ENCODE results near the gene ANHX.
"Not testable (repeated sequence)": the region's sequence is repeated elsewhere in the genome, so short reads cannot be mapped to it uniquely, and the experiment has no call there.

The ANHX gene

DNA sequence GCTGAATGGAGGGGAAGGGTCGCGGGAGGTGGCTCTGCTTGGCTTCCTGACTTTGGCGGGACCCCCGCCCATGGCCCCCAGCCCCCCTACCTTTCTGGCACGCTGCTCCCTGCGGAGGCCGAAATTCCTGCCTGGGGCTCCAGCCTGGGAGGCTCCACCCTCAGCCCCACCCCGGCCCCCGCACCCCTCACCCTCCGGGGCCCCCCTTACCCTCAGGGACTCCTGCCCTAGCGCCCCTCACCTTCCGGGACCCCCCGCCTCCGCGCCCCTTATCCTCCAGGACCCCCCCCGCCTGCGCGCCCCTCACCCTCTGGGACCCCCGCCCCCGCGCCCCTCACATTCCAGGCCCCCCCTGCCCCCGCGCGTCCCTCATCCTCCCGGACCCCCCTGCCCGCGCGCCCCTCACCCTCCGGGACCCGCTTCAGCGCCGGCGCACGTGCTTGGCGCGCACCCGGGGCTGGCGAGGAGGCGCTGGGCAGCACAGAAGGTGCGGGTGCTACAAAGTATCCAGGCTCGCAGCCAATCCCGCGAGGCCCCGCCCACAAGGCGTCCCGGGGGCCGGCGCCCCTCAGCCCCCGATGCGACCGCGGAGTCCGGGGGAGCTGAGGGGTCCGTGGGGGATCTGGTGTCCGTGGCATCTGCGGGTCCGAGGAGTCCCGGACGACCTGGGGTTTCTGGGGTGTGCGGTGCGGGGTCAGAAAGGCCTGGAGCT is at the start of gene ANHX:
Gene ANHX (minus strand): TSS at position 477 of the 712 bp plus-strand sequence. CDS start 1,521 bp downstream, outside the sequence.
- H3K27me3 ChIP-seq (ENCODE audit: insufficient read depth, low read depth) = no peaks in the 10 kb centered on the region
- no peaks in the 10 kb centered on the region for H3K79me2 ChIP-seq (ENCODE audit: insufficient read depth, low read depth)
- no peaks in the 10 kb centered on the region for H3K4me1 ChIP-seq (ENCODE audit: low read depth, poor library complexity, severe bottlenecking)
- no peak within 1 kb of the TSS for H3K4me3 ChIP-seq (IDR thresholded peaks at IDR 0.05; ENCODE audit: insufficient read depth, low read depth, low read length)
- H3K36me3 ChIP-seq (ENCODE audit: insufficient read depth) = no peaks in the 10 kb centered on the region
- no peak within 1 kb of the TSS for H3K4me2 ChIP-seq
- H2AFZ ChIP-seq (ENCODE audit: low read depth) = no peak within 1 kb of the TSS
- H4K20me1 ChIP-seq (ENCODE audit: insufficient read depth) = no peaks in the 10 kb centered on the region
- TF ChIP-seq, protein P1, sequence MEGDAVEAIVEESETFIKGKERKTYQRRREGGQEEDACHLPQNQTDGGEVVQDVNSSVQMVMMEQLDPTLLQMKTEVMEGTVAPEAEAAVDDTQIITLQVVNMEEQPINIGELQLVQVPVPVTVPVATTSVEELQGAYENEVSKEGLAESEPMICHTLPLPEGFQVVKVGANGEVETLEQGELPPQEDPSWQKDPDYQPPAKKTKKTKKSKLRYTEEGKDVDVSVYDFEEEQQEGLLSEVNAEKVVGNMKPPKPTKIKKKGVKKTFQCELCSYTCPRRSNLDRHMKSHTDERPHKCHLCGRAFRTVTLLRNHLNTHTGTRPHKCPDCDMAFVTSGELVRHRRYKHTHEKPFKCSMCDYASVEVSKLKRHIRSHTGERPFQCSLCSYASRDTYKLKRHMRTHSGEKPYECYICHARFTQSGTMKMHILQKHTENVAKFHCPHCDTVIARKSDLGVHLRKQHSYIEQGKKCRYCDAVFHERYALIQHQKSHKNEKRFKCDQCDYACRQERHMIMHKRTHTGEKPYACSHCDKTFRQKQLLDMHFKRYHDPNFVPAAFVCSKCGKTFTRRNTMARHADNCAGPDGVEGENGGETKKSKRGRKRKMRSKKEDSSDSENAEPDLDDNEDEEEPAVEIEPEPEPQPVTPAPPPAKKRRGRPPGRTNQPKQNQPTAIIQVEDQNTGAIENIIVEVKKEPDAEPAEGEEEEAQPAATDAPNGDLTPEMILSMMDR (conservative IDR thresholded peaks at IDR 0.05; ENCODE audit: low read depth, low read length) = no peak
- H3K9ac ChIP-seq = no peak within 1 kb of the TSS
- no peak within 1 kb of the TSS for H3K27ac ChIP-seq

DNA sequence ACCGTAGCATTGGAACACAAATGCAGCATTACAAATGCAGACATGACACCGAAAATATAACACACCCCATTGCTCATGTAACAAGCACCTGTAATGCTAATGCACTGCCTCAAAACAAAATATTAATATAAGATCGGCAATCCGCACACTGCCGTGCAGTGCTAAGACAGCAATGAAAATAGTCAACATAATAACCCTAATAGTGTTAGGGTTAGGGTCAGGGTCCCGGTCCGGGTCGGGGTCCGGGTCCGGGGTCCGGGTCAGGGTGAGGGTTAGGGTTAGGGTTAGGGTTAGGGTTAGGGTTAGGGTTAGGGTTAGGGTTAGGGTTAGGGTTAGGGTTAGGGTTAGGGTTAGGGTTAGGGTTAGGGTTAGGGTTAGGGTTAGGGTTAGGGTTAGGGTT is 29.0 kb upstream of the ANHX start:
- H2AFZ ChIP-seq (ENCODE audit: low read depth); H3K79me2 ChIP-seq (ENCODE audit: insufficient read depth, low read depth); H3K27me3 ChIP-seq (ENCODE audit: insufficient read depth, low read depth); H3K27ac ChIP-seq; H3K4me2 ChIP-seq; H3K9ac ChIP-seq; H3K36me3 ChIP-seq (ENCODE audit: insufficient read depth); H3K4me3 ChIP-seq (IDR thresholded peaks at IDR 0.05; ENCODE audit: insufficient read depth, low read depth, low read length); H4K20me1 ChIP-seq (ENCODE audit: insufficient read depth); H3K4me1 ChIP-seq (ENCODE audit: low read depth, poor library complexity, severe bottlenecking): not testable (repeated sequence)

DNA sequence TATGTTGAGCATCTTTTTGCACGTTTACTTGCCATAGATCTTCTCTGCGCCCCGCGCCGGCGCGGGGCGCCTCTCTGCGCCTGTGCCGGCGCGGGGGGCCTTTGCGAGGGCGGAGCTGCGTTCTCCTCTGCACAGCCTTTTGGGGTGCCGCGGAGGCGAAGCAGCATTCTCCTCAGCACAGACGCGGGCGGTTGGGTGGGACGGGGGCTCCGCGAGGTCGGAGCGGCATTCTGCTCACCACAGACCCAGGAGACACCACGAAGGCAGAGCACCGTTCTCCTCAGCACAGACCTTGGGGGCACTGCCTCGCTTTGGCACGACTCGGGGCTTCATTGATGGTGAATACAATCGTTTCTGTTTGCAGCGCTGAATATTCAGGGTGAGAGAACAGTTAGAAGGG is 28.5 kb upstream of the ANHX start:
- no peak overlapping the region for H3K4me3 ChIP-seq (IDR thresholded peaks at IDR 0.05; ENCODE audit: insufficient read depth, low read depth, low read length)
- H3K79me2 ChIP-seq (ENCODE audit: insufficient read depth, low read depth) = no peaks in the 10 kb centered on the region
- H3K27me3 ChIP-seq (ENCODE audit: insufficient read depth, low read depth) = no peaks in the 10 kb centered on the region
- no peak overlapping the region for H3K9ac ChIP-seq
- H3K4me1 ChIP-seq (ENCODE audit: low read depth, poor library complexity, severe bottlenecking) = no peaks in the 10 kb centered on the region
- no peaks in the 10 kb centered on the region for H3K36me3 ChIP-seq (ENCODE audit: insufficient read depth)
- TF ChIP-seq, protein P1 (conservative IDR thresholded peaks at IDR 0.05; ENCODE audit: low read depth, low read length) = no peak
- no peaks in the 10 kb centered on the region for H4K20me1 ChIP-seq (ENCODE audit: insufficient read depth)
- H3K27ac ChIP-seq = no peak overlapping the region
- H2AFZ ChIP-seq (ENCODE audit: low read depth) = no peak overlapping the region
- H3K4me2 ChIP-seq = no peak overlapping the region

DNA sequence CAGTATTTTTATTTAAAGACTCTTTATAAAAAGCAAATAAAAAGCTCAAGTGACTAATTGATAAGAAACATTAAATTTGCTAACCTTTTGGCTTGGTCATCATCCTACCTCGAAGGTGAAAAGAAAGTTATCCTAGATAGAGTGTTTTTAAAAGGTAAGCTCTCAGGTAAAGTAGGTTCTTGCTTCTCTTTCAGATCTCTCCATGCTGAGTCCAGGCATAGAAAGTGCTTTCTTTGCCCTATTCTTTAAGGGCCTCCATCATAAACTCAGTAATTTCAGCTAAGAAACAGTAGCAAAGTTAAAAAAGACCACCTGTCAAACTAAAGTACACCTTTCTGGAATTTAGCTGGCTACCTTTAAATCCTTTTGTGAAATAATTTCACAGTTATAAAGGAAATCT is 20.6 kb upstream of the ANHX start:
- TF ChIP-seq, protein P1 (conservative IDR thresholded peaks at IDR 0.05; ENCODE audit: low read depth, low read length) = no peak
- no peak overlapping the region for H3K4me3 ChIP-seq (IDR thresholded peaks at IDR 0.05; ENCODE audit: insufficient read depth, low read depth, low read length)

DNA sequence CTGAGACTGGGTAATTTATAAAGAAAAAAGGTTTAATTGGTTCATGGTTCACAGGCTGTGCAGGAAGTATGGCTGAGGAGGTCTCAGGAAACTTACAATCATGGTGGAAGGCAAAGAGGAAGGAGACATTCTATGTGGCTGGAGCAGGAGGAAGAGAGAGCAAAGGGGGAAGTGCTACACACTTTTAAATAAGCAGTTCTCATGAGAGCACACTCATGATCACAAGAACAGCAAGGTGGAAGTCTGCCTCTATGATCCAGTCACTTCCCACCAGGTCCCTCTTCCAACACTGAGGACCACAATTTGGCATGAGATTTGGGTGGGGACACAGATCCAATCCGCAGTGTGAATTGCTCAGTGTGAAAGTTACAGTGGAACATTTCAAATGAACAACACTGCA is 20.2 kb upstream of the ANHX start:
- H3K4me2 ChIP-seq; H4K20me1 ChIP-seq (ENCODE audit: insufficient read depth); H3K27me3 ChIP-seq (ENCODE audit: insufficient read depth, low read depth); H3K27ac ChIP-seq; H3K9ac ChIP-seq; H3K79me2 ChIP-seq (ENCODE audit: insufficient read depth, low read depth); H3K4me1 ChIP-seq (ENCODE audit: low read depth, poor library complexity, severe bottlenecking); H3K36me3 ChIP-seq (ENCODE audit: insufficient read depth); H2AFZ ChIP-seq (ENCODE audit: low read depth); H3K4me3 ChIP-seq (IDR thresholded peaks at IDR 0.05; ENCODE audit: insufficient read depth, low read depth, low read length): not testable (repeated sequence)

More for the DNA sequence above, 20.6 kb upstream of the ANHX start:
- no peak overlapping the region for H3K27ac ChIP-seq
- H3K27me3 ChIP-seq (ENCODE audit: insufficient read depth, low read depth) = no peaks in the 10 kb centered on the region
- no peak overlapping the region for H3K4me2 ChIP-seq
- H3K4me1 ChIP-seq (ENCODE audit: low read depth, poor library complexity, severe bottlenecking) = no peaks in the 10 kb centered on the region
- no peak overlapping the region for H3K9ac ChIP-seq
- no peaks in the 10 kb centered on the region for H3K36me3 ChIP-seq (ENCODE audit: insufficient read depth)
- H4K20me1 ChIP-seq (ENCODE audit: insufficient read depth) = no peaks in the 10 kb centered on the region
- H2AFZ ChIP-seq (ENCODE audit: low read depth) = no peak overlapping the region
- no peaks in the 10 kb centered on the region for H3K79me2 ChIP-seq (ENCODE audit: insufficient read depth, low read depth)
